BLaER1 (cell line): Measurements from ENCODE around the gene ENDOD1.

Experiments used
- H3K27ac ChIP-seq: shearing (Covaris generic); formaldehyde crosslinking; 2 replicates; pipeline ENCODE4 v1.8.1; 2022
- H3K27me3 ChIP-seq: shearing (Covaris generic); formaldehyde crosslinking; 2 replicates; pipeline ENCODE4 v1.8.1; 2022
- H3K36me3 ChIP-seq: shearing (Covaris generic); formaldehyde crosslinking; 2 replicates; pipeline ENCODE4 v1.8.1; 2022
- H3K4me1 ChIP-seq: shearing (Covaris generic); formaldehyde crosslinking; 2 replicates; pipeline ENCODE4 v1.8.1; 2022
- H3K4me2 ChIP-seq: shearing (Covaris generic); formaldehyde crosslinking; 2 replicates; pipeline ENCODE4 v1.8.1; 2022
- H3K4me3 ChIP-seq: shearing (Covaris generic); formaldehyde crosslinking; 2 replicates; pipeline ENCODE4 v1.8.1; 2022
- H3K9ac ChIP-seq: shearing (Covaris generic); formaldehyde crosslinking; 2 replicates; pipeline ENCODE4 v1.8.1; 2022
- H3K9me3 ChIP-seq: shearing (Covaris generic); formaldehyde crosslinking; 2 replicates; pipeline ENCODE4 v1.8.1; 2022
- H4K20me1 ChIP-seq: shearing (Covaris generic); formaldehyde crosslinking; 2 replicates; pipeline ENCODE4 v1.8.1; 2022
- Cebpa-rat ChIP-seq: shearing (Covaris generic); IDR thresholded peaks from 2 replicates; pipeline ENCODE4 v1.8.1; 2022

ENDOD1 gene

GRCh38 chr11:95148938-95149337, 59.3 kb downstream of the ENDOD1 start:
- no peak overlapping the region for H3K4me3 ChIP-seq

DNA sequence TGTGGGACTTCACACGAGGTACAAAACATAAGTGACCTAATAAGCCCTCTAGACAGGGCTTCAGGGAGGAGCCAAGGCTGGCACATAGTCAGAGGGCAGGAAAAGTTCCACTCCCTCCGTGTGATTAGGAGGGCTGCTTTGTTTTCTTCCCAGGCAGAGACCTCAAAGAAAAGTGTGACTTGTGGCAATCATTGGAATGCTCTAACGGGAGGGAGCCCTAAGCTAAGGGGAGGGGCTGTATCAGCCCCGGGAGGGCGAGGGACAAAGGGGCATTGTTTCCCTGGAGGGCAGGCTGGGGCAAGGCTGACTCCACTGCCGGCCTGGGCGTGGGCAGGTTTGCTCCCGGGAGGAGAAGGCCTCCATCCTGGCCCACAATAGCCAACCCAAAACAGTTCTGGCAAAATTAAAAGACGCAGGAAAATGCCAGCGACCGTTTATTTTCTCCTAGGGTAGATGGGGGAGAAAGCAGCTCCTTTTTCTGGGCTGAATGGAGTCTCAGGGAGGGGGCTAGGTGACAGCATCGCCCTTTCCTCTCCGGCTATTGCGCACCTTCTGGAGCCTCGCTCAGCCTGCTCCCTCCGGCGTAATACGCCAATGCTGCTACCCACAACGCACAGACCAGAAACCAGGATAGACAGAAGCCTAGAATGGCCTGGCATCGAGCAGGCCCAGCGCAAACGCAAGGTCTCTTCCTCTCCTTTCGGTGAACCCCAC, 60.2 kb downstream of the ENDOD1 start:
- Histone ChIP-seq H3K9ac (peak overlapping the region; percentile 82; the same call in 1 of the 2 replicates), H3K36me3 (no peaks in the 10 kb centered on the region), H4K20me1 (no peaks in the 10 kb centered on the region), H3K4me1 (peaks cover 51% of the 10 kb centered on the region), H3K27ac (peak overlapping the region; percentile 81; the same call in 1 of the 2 replicates), H3K27me3 (peaks cover 14% of the 10 kb centered on the region; the same call in 1 of the 2 replicates), H3K4me3 (peak overlapping the region; percentile 74), H3K9me3 (no peaks in the 10 kb centered on the region), H3K4me2 (peak overlapping the region; percentile 84)
- TF ChIP-seq Cebpa-rat, result no peak

More at GRCh38 chr11:95148938-95149337, 59.3 kb downstream of the ENDOD1 start:
- Histone ChIP-seq H3K27ac (no peak overlapping the region), H4K20me1 (no peaks in the 10 kb centered on the region), H3K27me3 (peaks cover 14% of the 10 kb centered on the region; the same call in 1 of the 2 replicates), H3K4me1 (peaks cover 54% of the 10 kb centered on the region), H3K9ac (no peak overlapping the region), H3K36me3 (no peaks in the 10 kb centered on the region), H3K4me2 (no peak overlapping the region), H3K9me3 (no peaks in the 10 kb centered on the region)
- no peak for TF ChIP-seq Cebpa-rat

DNA sequence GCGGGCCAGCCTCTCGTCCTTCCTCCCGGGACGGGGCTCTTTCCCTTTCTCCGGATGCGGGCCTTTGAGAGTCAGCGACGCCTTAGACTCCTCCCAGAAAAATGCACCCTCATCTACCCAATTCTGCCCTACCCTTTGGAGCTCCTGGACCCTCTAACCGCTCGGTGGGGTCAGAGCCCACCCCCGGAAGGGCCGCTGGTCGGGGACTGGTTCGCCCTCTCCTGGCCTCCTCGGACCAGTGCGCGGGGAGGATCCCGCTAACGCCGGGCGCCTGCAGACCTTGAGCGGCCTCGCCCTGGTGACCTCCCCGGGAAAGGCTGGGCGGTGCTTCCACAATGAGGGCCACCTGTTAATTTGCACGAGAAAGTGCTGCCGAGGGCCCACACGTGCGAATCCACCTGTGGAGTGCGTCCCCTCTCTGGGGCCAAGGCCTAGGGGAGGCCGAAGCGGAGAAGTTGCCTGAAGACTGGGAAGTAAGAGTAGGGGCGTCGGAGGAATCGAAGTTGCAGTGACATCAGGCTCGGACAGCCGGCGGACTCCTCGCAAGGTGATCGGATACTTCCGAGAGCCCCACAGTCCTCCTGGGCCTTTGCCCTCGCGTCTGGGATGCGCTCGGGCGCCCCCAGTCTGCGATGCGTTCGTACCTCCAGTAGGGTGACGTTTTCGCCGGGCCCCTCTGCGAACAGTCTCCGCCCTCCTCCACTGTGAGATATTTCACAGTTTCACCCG, 61.5 kb downstream of the ENDOD1 start:
- peaks cover 50% of the 10 kb centered on the region for H3K4me1 ChIP-seq
- no peaks in the 10 kb centered on the region for H3K9me3 ChIP-seq
- no peaks in the 10 kb centered on the region for H4K20me1 ChIP-seq
- H3K27me3 ChIP-seq, result peaks cover 14% of the 10 kb centered on the region; the same call in 1 of the 2 replicates
- peak overlapping the region; percentile 82 for H3K9ac ChIP-seq
- no peak for TF ChIP-seq Cebpa-rat
- peak overlapping the region; percentile 74 for H3K4me3 ChIP-seq
- peak overlapping the region; percentile 84 for H3K4me2 ChIP-seq
- H3K36me3 ChIP-seq, result no peaks in the 10 kb centered on the region
- H3K27ac ChIP-seq, result peak overlapping the region; percentile 81

- Histone ChIP-seq H3K4me1 (peaks cover 50% of the 10 kb centered on the region), H3K9ac (peak overlapping the region; percentile 69; the same call in 1 of the 2 replicates), H4K20me1 (no peaks in the 10 kb centered on the region), H3K4me2 (peak overlapping the region; percentile 79), H3K4me3 (peak overlapping the region; percentile 60), H3K27me3 (peaks cover 14% of the 10 kb centered on the region; the same call in 1 of the 2 replicates), H3K9me3 (no peaks in the 10 kb centered on the region), H3K36me3 (no peaks in the 10 kb centered on the region), H3K27ac (peak overlapping the region; percentile 11)
- no peak for TF ChIP-seq Cebpa-rat
These were observed 63.5 kb downstream of the ENDOD1 start for GRCh38 chr11:95152876-95153856.

DNA sequence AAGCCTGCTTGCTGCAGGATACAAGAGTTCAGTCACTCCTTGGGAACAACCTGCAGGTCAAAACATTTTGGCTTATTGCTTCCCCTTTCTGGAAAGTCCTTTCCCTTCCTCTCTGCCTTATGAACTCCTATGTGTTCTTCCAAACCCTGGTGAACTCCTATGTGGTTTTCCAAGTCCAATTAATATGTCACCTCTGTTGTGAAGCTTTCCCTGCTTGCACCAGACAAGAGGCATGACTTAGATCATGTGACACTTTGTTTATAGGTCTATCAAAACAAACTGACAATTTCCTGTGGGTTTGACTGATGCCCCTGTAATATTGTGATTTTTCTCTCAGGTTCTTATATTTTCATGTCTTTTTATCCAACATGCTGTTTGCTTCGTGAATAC, 64.2 kb downstream of the ENDOD1 start:
- H3K4me2 ChIP-seq, result peak overlapping the region; percentile 79
- no peaks in the 10 kb centered on the region for H3K9me3 ChIP-seq
- peaks cover 49% of the 10 kb centered on the region for H3K4me1 ChIP-seq
- TF ChIP-seq Cebpa-rat, result no peak
- peaks cover 14% of the 10 kb centered on the region; the same call in 1 of the 2 replicates for H3K27me3 ChIP-seq
- no peaks in the 10 kb centered on the region for H4K20me1 ChIP-seq
- peak overlapping the region; percentile 69; the same call in 1 of the 2 replicates for H3K9ac ChIP-seq
- H3K36me3 ChIP-seq, result no peaks in the 10 kb centered on the region
- peak overlapping the region; percentile 11; the same call in 1 of the 2 replicates for H3K27ac ChIP-seq
- H3K4me3 ChIP-seq, result no peak overlapping the region; the same call in 1 of the 2 replicates

DNA sequence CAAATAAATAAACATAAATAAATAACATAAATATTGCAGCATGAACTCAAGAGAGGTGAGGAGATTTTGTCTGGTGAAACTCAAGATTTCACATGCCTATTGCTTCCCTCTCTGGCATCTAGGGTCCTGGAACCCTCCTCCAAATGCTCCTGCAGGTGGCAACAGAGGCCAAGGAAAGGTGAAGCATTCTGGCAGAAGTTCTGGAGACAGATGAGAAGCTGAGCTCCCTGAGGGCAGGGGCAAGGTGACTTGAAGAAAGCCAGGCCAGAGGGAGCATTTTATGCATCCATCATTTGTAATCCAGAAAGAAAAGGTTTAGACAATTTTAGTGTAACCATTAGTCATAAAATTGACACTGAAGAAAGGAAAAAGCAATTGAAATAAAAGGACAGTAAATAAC, 64.9 kb downstream of the ENDOD1 start:
- Histone ChIP-seq H3K4me1 (peaks cover 44% of the 10 kb centered on the region), H3K4me3 (no peak overlapping the region), H3K4me2 (peak overlapping the region; percentile 79), H3K27ac (no peak overlapping the region), H3K36me3 (no peaks in the 10 kb centered on the region), H4K20me1 (no peaks in the 10 kb centered on the region), H3K9ac (no peak overlapping the region), H3K27me3 (peaks cover 14% of the 10 kb centered on the region; the same call in 1 of the 2 replicates), H3K9me3 (no peaks in the 10 kb centered on the region)
- TF ChIP-seq Cebpa-rat, result no peak

DNA sequence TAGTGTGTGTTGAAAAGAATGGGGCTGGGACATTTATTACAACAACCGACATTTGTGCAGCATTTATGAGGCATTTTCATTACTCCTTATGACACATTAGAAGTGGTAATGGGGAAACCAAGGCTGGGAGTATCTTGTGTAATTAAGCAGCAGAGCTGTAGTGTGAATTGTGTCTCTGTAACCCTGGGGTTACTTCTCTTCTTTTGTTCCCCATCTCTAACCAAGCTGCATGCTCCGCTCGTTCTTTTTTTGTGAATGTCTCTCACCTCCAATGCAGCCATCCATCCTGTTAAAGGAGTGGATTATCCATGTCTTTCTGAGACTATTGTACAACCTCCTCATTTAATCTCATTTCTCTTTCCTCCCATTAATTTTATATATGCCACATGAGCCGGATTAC, 65.7 kb downstream of the ENDOD1 start:
- no peak overlapping the region for H3K4me2 ChIP-seq
- no peaks in the 10 kb centered on the region for H3K9me3 ChIP-seq
- no peak overlapping the region for H3K27ac ChIP-seq
- no peak overlapping the region for H3K9ac ChIP-seq
- no peaks in the 10 kb centered on the region for H3K36me3 ChIP-seq
- peaks cover 35% of the 10 kb centered on the region for H3K4me1 ChIP-seq
- H3K4me3 ChIP-seq, result no peak overlapping the region
- no peaks in the 10 kb centered on the region for H4K20me1 ChIP-seq
- peaks cover 6% of the 10 kb centered on the region; the same call in 1 of the 2 replicates for H3K27me3 ChIP-seq
- no peak for TF ChIP-seq Cebpa-rat

GRCh38 chr11:95156133-95156721, 66.6 kb downstream of the ENDOD1 start:
- Histone ChIP-seq H3K4me2 (no peak overlapping the region), H3K36me3 (no peaks in the 10 kb centered on the region), H3K9ac (no peak overlapping the region), H4K20me1 (no peaks in the 10 kb centered on the region), H3K27ac (no peak overlapping the region), H3K4me1 (peaks cover 27% of the 10 kb centered on the region), H3K4me3 (no peak overlapping the region), H3K27me3 (no peaks in the 10 kb centered on the region), H3K9me3 (no peaks in the 10 kb centered on the region)
- TF ChIP-seq Cebpa-rat, result no peak
